Hepatocyte (in vitro differentiated cells): ENCODE measurements around the gene DCST2.

Source experiments
- CTCF ChIP-seq: fragments of 200-600 bp; sonication (generic); IDR thresholded peaks from 2 replicates; pipeline ENCODE4 v1.5.1; 2016; ENCODE audit warnings: antibody characterized with exemption, mild to moderate bottlenecking; ENCODE audit not compliant: poor library complexity
- EZH2 ChIP-seq: fragments of 200-600 bp; sonication (generic); IDR thresholded peaks from 2 replicates; pipeline ENCODE4 v1.6.1; 2016; ENCODE audit warnings: antibody characterized with exemption, mild to moderate bottlenecking, borderline replicate concordance
- EZH2phosphoT487 ChIP-seq: fragments of 200-600 bp; sonication (generic); IDR thresholded peaks from one replicate; pipeline ENCODE4 v1.6.1; 2018; ENCODE audit warnings: antibody characterized with exemption, mild to moderate bottlenecking, low read depth, moderate library complexity; ENCODE audit not compliant: unreplicated experiment, severe bottlenecking

DNA sequence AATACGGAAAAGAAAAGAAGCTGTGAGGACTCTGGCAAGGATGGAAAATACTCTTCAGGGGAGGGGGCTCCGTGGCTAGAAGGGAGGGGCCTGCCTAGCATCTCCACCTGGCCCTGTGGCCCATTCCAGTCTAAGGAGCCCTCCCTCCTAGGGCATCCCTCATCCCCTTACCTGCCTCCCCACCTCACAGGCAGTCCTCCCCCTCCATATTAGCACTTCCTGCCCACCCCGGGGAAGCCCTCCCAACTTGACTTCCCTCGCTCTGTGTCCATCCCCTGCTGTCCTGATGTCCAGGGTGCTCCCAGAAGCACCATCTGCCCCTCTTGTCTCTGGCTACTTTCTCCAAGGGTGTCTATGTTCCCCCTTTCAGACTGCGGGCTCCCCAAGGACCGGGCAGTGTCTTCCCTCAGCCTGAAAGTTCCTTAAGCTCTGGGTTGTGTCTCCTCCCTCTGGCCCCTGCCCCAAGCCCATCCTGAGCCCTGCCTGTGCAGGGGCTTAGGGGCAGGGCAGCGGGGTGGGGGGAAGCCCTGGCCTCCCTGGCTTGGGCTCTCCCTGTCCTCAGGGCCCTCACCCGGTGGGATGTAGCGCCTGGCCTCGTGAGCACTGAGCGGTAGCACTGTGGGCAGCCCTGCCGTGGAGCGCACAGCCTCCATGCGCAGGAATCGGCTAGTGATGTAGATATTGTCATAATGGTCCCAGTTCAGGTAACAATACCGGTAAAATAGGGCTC, 3.9 kb downstream of the DCST2 start:
- TF ChIP-seq CTCF: no peak
- TF ChIP-seq EZH2: no peak
- no peak for TF ChIP-seq EZH2phosphoT487
